Astrocyte (in vitro differentiated cells and primary cell): ENCODE data around the gene TMEM115. TPM values are rescaled to one million over a fixed set of nuclear protein-coding genes. Genes with fewer than 3 reads are reported as not detected.

Experiments
- DNase-seq: peaks from one replicate; pipeline ENCODE4 v3.0.0-alpha.2; 2010; ENCODE audit warnings: low read depth
- FAIRE-seq: peaks from 2 replicates; lab custom pipeline; 2011; peaks lifted over from hg19 to GRCh38; lab: Jason Lieb, UNC
- H2AFZ ChIP-seq: 2 replicates; pipeline ENCODE4 v1.6.0; 2012; ENCODE audit warnings: low read depth, low read length, inconsistent platforms
- H3K27ac ChIP-seq: 2 replicates; pipeline ENCODE4 v1.5.1; 2011; ENCODE audit warnings: low read depth, low read length, inconsistent platforms
- H3K27me3 ChIP-seq: 2 replicates; pipeline ENCODE4 v1.6.0; 2011; ENCODE audit warnings: low read length, inconsistent platforms; ENCODE audit not compliant: insufficient read depth
- H3K36me3 ChIP-seq: 2 replicates; pipeline ENCODE4 v1.5.1; 2011; ENCODE audit warnings: low read length, inconsistent platforms; ENCODE audit not compliant: insufficient read depth
- H3K4me1 ChIP-seq: 2 replicates; pipeline ENCODE4 v1.5.1; 2011; ENCODE audit warnings: low read length, inconsistent platforms; ENCODE audit not compliant: insufficient read depth
- H3K4me2 ChIP-seq: 2 replicates; pipeline ENCODE4 v1.6.0; 2012; ENCODE audit warnings: low read length, inconsistent platforms
- H3K4me3 ChIP-seq: 2 replicates; pipeline ENCODE4 v1.5.1; 2011; ENCODE audit warnings: low read depth, mild to moderate bottlenecking, low read length, inconsistent platforms; ENCODE audit not compliant: insufficient read depth
- H3K79me2 ChIP-seq: 2 replicates; pipeline ENCODE4 v1.6.0; 2012; ENCODE audit warnings: mild to moderate bottlenecking, low read length, inconsistent platforms; ENCODE audit not compliant: insufficient read depth
- H3K9ac ChIP-seq: 2 replicates; pipeline ENCODE4 v1.6.0; 2012; ENCODE audit warnings: mild to moderate bottlenecking, low read length, inconsistent platforms
- H3K9me3 ChIP-seq: 2 replicates; pipeline ENCODE4 v1.5.1; 2012; ENCODE audit warnings: low read depth, mild to moderate bottlenecking, low read length, inconsistent platforms; ENCODE audit not compliant: insufficient read depth
- H4K20me1 ChIP-seq: 2 replicates; pipeline ENCODE4 v1.6.0; 2012; ENCODE audit warnings: low read length, inconsistent platforms; ENCODE audit not compliant: insufficient read depth
- H3K27ac Mint-ChIP-seq: one replicate; pipeline ENCODE4 v1.8.0; 2021; ENCODE audit warnings: mild to moderate bottlenecking, mixed read lengths; ENCODE audit not compliant: unreplicated experiment
- H3K27me3 Mint-ChIP-seq: one replicate; pipeline ENCODE4 v1.8.0; 2021; ENCODE audit warnings: low read depth, mixed read lengths; ENCODE audit not compliant: unreplicated experiment
- H3K36me3 Mint-ChIP-seq: one replicate; pipeline ENCODE4 v1.8.0; 2021; ENCODE audit warnings: low read depth, mixed read lengths; ENCODE audit not compliant: unreplicated experiment
- H3K4me1 Mint-ChIP-seq: one replicate; pipeline ENCODE4 v1.8.0; 2021; ENCODE audit warnings: low read depth, mixed read lengths; ENCODE audit not compliant: unreplicated experiment
- H3K4me3 Mint-ChIP-seq: one replicate; pipeline ENCODE4 v1.8.0; 2021; ENCODE audit warnings: mild to moderate bottlenecking, moderate library complexity, mixed read lengths; ENCODE audit not compliant: unreplicated experiment
- H3K9me3 Mint-ChIP-seq: one replicate; pipeline ENCODE4 v1.8.0; 2021; ENCODE audit warnings: mild to moderate bottlenecking, mixed read lengths; ENCODE audit not compliant: unreplicated experiment
- EZH2 ChIP-seq: IDR thresholded peaks from 2 replicates; pipeline ENCODE4 v1.6.1; 2012; ENCODE audit warnings: mild to moderate bottlenecking, low read length, inconsistent platforms; ENCODE audit not compliant: insufficient read depth
- total RNA-seq: library from RNA; stranded (reverse); gene quantifications from 2 replicates; pipeline ENCODE4 v1.2.1, GENCODE V29; 2021
- TF ChIP-seq, protein P1 (sequence below): IDR thresholded peaks from 2 replicates; pipeline ENCODE4 v1.5.1; 2011; ENCODE audit warnings: low read depth, mild to moderate bottlenecking, inconsistent platforms, low read length, moderate library complexity; ENCODE audit not compliant: insufficient read depth

Gene TMEM115
- total RNA-seq, 1 donor from 2014 or later: 48.7 TPM

DNA sequence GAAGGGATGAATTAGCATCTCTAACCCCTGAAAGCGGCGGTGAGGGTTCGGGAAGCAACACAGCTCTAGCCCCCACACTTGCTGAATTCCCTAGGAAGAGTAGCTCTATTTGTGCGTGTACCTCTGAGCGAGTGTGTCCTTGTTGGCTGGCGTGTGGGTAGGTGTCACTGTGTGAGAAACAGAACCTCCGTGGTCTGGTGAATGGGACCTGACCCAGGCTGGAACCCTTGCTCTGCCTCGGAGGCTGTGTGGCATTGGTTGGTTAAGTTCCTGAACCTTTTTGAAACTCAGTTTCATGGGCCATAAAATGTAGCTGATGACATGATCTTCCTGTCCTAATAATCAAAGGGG lies 414 bp upstream of the TMEM115 start:
- H3K4me1 ChIP-seq: peaks cover 35% of the 10 kb centered on the region
- H3K27me3 ChIP-seq: no peaks in the 10 kb centered on the region
- H3K4me3 Mint-ChIP-seq: peak overlapping the region; percentile 90
- H3K9ac ChIP-seq: peak overlapping the region; percentile 94
- FAIRE-seq (no peak), DNase-seq (no peak)
- peak overlapping the region; percentile 98 for H3K4me2 ChIP-seq
- H2AFZ ChIP-seq: peak overlapping the region; percentile 79
- H3K4me1 Mint-ChIP-seq: peaks cover 22% of the 10 kb centered on the region
- peak overlapping the region; percentile 73 for H3K4me3 ChIP-seq
- H3K36me3 ChIP-seq: no peaks in the 10 kb centered on the region
- H3K9me3 Mint-ChIP-seq: no peaks in the 10 kb centered on the region
- H3K27ac Mint-ChIP-seq: peak overlapping the region; percentile 62
- H4K20me1 ChIP-seq: peaks cover 40% of the 10 kb centered on the region
- no peak overlapping the region for H3K27ac ChIP-seq
- H3K36me3 Mint-ChIP-seq: peaks cover 10% of the 10 kb centered on the region
- TF ChIP-seq, protein P1, sequence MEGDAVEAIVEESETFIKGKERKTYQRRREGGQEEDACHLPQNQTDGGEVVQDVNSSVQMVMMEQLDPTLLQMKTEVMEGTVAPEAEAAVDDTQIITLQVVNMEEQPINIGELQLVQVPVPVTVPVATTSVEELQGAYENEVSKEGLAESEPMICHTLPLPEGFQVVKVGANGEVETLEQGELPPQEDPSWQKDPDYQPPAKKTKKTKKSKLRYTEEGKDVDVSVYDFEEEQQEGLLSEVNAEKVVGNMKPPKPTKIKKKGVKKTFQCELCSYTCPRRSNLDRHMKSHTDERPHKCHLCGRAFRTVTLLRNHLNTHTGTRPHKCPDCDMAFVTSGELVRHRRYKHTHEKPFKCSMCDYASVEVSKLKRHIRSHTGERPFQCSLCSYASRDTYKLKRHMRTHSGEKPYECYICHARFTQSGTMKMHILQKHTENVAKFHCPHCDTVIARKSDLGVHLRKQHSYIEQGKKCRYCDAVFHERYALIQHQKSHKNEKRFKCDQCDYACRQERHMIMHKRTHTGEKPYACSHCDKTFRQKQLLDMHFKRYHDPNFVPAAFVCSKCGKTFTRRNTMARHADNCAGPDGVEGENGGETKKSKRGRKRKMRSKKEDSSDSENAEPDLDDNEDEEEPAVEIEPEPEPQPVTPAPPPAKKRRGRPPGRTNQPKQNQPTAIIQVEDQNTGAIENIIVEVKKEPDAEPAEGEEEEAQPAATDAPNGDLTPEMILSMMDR: no peak
- TF ChIP-seq EZH2: no peak
- H3K9me3 ChIP-seq: no peaks in the 10 kb centered on the region
- peaks cover 47% of the 10 kb centered on the region for H3K79me2 ChIP-seq
- peaks cover 4% of the 10 kb centered on the region for H3K27me3 Mint-ChIP-seq

- Histone ChIP-seq H3K9ac (peak overlapping the region; percentile 94), H3K4me1 (peaks cover 35% of the 10 kb centered on the region), H3K27ac (peak overlapping the region; percentile 81), H3K27me3 (no peaks in the 10 kb centered on the region), H2AFZ (no peak overlapping the region), H3K4me3 (peak overlapping the region; percentile 73), H3K9me3 (no peaks in the 10 kb centered on the region), H4K20me1 (peaks cover 53% of the 10 kb centered on the region), H3K36me3 (peaks cover 8% of the 10 kb centered on the region), H3K79me2 (peaks cover 58% of the 10 kb centered on the region), H3K4me2 (peak overlapping the region; percentile 98)
- H3K27me3 Mint-ChIP-seq: peaks cover 3% of the 10 kb centered on the region
- peaks cover 22% of the 10 kb centered on the region for H3K4me1 Mint-ChIP-seq
- H3K9me3 Mint-ChIP-seq: no peaks in the 10 kb centered on the region
- FAIRE-seq (no peak), DNase-seq (no peak)
- peak overlapping the region; percentile 90 for H3K4me3 Mint-ChIP-seq
- peaks cover 13% of the 10 kb centered on the region for H3K36me3 Mint-ChIP-seq
- H3K27ac Mint-ChIP-seq: peak overlapping the region; percentile 87
- TF ChIP-seq, protein P1: no peak
- TF ChIP-seq EZH2: no peak
These were observed 888 bp downstream of the TMEM115 start for GRCh38 chr3:50358355-50358910.

- H2AFZ ChIP-seq: no peak overlapping the region
- H3K4me3 ChIP-seq: peak overlapping the region; percentile 73
- H3K4me1 Mint-ChIP-seq: peaks cover 22% of the 10 kb centered on the region
- H3K27me3 Mint-ChIP-seq: no peaks in the 10 kb centered on the region
- TF ChIP-seq, protein P1: no peak
- no peak for TF ChIP-seq EZH2
- peak overlapping the region; percentile 90 for H3K4me3 Mint-ChIP-seq
- peaks cover 8% of the 10 kb centered on the region for H3K36me3 ChIP-seq
- no peak overlapping the region for H3K27ac Mint-ChIP-seq
- H3K4me1 ChIP-seq: peaks cover 35% of the 10 kb centered on the region
- H3K9me3 Mint-ChIP-seq: no peaks in the 10 kb centered on the region
- peak overlapping the region; percentile 98 for H3K4me2 ChIP-seq
- FAIRE-seq: no peak
- no peak for DNase-seq
- peaks cover 13% of the 10 kb centered on the region for H3K36me3 Mint-ChIP-seq
- H3K9me3 ChIP-seq: no peaks in the 10 kb centered on the region
- peak overlapping the region; percentile 94 for H3K9ac ChIP-seq
- H3K27me3 ChIP-seq: no peaks in the 10 kb centered on the region
- H3K79me2 ChIP-seq: peaks cover 65% of the 10 kb centered on the region
- H4K20me1 ChIP-seq: peaks cover 62% of the 10 kb centered on the region
- no peak overlapping the region for H3K27ac ChIP-seq
These were observed 1.8 kb downstream of the TMEM115 start for GRCh38 chr3:50357481-50357880.
